ENCODE data around the gene CFAP221. TPM values are rescaled to one million over a fixed set of nuclear protein-coding genes. Genes with fewer than 3 reads are reported as not detected.

The CFAP221 gene
- total RNA-seq, 3 donors from 2014 or later (not counting 1 experiment from before 2014, with no cell fraction given): not detected

DNA sequence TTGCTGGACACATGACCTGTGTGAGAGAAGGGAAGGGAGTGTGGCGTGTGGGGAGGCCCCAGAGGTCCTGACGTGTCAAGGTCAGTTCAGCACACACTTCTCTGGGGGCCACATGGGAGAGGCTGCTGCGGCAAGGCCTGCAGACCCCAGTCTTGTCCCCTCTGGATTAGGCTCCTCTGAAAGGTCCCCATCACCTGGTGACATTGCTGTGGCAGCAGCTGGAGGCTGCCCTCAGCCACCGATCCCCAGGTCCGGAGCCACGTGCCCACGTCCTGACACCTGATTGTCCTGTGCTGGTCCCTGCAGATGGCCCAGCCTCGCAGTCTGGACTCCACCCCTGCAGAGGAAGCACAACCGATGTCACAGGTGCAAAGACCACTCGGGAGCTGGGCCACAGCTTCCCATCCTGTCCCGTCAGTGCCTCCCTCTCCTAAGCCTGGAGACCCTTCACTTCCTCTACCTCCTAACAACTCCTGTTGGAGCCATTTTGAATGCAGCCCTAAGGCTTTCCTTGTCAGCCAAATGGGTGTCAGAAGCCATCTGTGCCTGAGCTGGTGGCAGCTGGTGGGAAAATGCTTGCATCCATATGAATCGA, 147.5 kb downstream of the CFAP221 start:
- TF ChIP-seq, protein P1, sequence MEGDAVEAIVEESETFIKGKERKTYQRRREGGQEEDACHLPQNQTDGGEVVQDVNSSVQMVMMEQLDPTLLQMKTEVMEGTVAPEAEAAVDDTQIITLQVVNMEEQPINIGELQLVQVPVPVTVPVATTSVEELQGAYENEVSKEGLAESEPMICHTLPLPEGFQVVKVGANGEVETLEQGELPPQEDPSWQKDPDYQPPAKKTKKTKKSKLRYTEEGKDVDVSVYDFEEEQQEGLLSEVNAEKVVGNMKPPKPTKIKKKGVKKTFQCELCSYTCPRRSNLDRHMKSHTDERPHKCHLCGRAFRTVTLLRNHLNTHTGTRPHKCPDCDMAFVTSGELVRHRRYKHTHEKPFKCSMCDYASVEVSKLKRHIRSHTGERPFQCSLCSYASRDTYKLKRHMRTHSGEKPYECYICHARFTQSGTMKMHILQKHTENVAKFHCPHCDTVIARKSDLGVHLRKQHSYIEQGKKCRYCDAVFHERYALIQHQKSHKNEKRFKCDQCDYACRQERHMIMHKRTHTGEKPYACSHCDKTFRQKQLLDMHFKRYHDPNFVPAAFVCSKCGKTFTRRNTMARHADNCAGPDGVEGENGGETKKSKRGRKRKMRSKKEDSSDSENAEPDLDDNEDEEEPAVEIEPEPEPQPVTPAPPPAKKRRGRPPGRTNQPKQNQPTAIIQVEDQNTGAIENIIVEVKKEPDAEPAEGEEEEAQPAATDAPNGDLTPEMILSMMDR (IDR thresholded peaks at IDR 0.05): no peak
- 89% methylated on average over 12 of the region's 12 CpGs for WGBS (ENCODE audit: insufficient coverage)
- H3K4me3 Mint-ChIP-seq: no peak overlapping the region
- no peak for ATAC-seq
- H3K36me3 Mint-ChIP-seq: no peaks in the 10 kb centered on the region
- Histone ChIP-seq H3K36me3 (ENCODE audit: control insufficient read depth, insufficient read depth, low read length) (peaks cover 11% of the 10 kb centered on the region), H3K27me3 (ENCODE audit: control insufficient read depth, insufficient read depth, low read length) (no peaks in the 10 kb centered on the region), H3K27ac (ENCODE audit: low read length) (no peak overlapping the region), H3K4me1 (ENCODE audit: control insufficient read depth, insufficient read depth, low read length) (peaks cover 6% of the 10 kb centered on the region), H3K9me3 (ENCODE audit: control insufficient read depth, insufficient read depth, low read length) (no peaks in the 10 kb centered on the region), H3K4me3 (ENCODE audit: low read length) (no peak overlapping the region)
- H3K9me3 Mint-ChIP-seq: no peaks in the 10 kb centered on the region
- no peaks in the 10 kb centered on the region for H3K4me1 Mint-ChIP-seq
- no peak overlapping the region for H3K27ac Mint-ChIP-seq
- DNase-seq: no peak
- H3K27me3 Mint-ChIP-seq (ENCODE audit: low read depth in 2 of 2): peaks cover 0 to 3% of the 10 kb centered on the region in 2 donors
- intact Hi-C loops (cut with micrococcal nuclease): no loop called here

DNA sequence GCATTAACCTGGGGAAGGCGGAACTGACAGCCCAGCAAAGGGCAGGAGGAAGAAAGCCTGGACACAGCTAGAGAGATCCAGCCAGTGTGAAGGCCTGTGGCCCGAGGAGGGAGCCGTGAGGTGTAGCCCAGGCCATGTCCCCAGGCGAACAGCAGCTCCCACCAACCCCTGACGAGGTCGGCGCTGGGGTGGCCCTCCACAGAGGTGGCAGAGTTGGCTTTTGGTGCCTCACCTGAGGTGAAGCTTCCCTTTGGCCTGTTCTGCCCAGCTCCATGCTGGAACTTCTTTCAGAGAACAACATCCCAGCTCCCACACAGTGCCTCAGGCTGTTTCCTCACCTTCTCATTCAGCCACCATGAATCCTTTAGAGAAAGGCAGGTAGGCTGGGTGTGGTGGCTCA, 148.1 kb downstream of the CFAP221 start:
- no peaks in the 10 kb centered on the region for H3K4me1 Mint-ChIP-seq
- H3K9me3 Mint-ChIP-seq: no peaks in the 10 kb centered on the region
- no peak overlapping the region for H3K27ac ChIP-seq (ENCODE audit: low read length)
- H3K4me1 ChIP-seq (ENCODE audit: control insufficient read depth, insufficient read depth, low read length): peaks cover 6% of the 10 kb centered on the region
- DNase-seq: no peak
- H3K27ac Mint-ChIP-seq: no peak overlapping the region
- H3K27me3 Mint-ChIP-seq (ENCODE audit: low read depth in 2 of 2): peaks cover 0 to 3% of the 10 kb centered on the region in 2 donors
- TF ChIP-seq, protein P1 (IDR thresholded peaks at IDR 0.05): no peak
- H3K4me3 ChIP-seq (ENCODE audit: low read length): no peak overlapping the region
- no peaks in the 10 kb centered on the region for H3K9me3 ChIP-seq (ENCODE audit: control insufficient read depth, insufficient read depth, low read length)
- intact Hi-C loops (cut with micrococcal nuclease): no loop called here
- H3K4me3 Mint-ChIP-seq: no peak overlapping the region
- H3K27me3 ChIP-seq (ENCODE audit: control insufficient read depth, insufficient read depth, low read length): no peaks in the 10 kb centered on the region
- WGBS (ENCODE audit: insufficient coverage): 95% methylated on average over 7 of the region's 7 CpGs
- ATAC-seq: no peak
- peaks cover 8% of the 10 kb centered on the region for H3K36me3 ChIP-seq (ENCODE audit: control insufficient read depth, insufficient read depth, low read length)
- no peaks in the 10 kb centered on the region for H3K36me3 Mint-ChIP-seq

DNA sequence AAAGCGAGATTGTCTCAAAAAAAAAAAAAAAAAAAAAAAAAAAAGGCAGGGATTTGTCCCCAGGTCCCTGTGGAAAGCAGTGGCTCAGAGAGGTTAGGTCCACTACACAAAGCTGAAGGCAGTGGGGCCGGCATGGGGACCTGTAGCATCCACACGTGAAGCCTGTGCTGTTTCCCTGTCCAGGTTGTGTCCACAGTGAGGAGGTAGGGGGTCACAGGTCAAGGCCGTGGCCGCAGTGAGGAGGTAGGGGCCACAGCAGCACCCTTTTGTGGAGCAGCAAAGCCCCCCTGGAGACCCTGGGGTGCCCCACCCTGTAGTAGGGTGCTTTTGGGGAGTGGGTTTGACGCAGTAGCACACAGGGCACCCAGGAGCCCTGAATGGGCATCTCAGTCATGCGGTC, 148.7 kb downstream of the CFAP221 start:
- peaks cover 7% of the 10 kb centered on the region for H3K36me3 ChIP-seq (ENCODE audit: control insufficient read depth, insufficient read depth, low read length)
- H3K4me3 ChIP-seq (ENCODE audit: low read length): no peak overlapping the region
- intact Hi-C loops (cut with micrococcal nuclease): no loop called here
- Mint-ChIP-seq H3K9me3 (no peaks in the 10 kb centered on the region), H3K36me3 (no peaks in the 10 kb centered on the region), H3K27ac (no peak overlapping the region), H3K4me3 (no peak overlapping the region), H3K27me3 (ENCODE audit: low read depth in 2 of 2) (peaks cover 0 to 6% of the 10 kb centered on the region in 2 donors), H3K4me1 (no peaks in the 10 kb centered on the region)
- ATAC-seq (no peak), DNase-seq (no peak)
- H3K9me3 ChIP-seq (ENCODE audit: control insufficient read depth, insufficient read depth, low read length): no peaks in the 10 kb centered on the region
- TF ChIP-seq, protein P1 (IDR thresholded peaks at IDR 0.05): no peak
- H3K4me1 ChIP-seq (ENCODE audit: control insufficient read depth, insufficient read depth, low read length): peaks cover 6% of the 10 kb centered on the region
- H3K27me3 ChIP-seq (ENCODE audit: control insufficient read depth, insufficient read depth, low read length): no peaks in the 10 kb centered on the region
- WGBS (ENCODE audit: insufficient coverage): 88% methylated on average over 7 of the region's 7 CpGs
- H3K27ac ChIP-seq (ENCODE audit: low read length): no peak overlapping the region

DNA sequence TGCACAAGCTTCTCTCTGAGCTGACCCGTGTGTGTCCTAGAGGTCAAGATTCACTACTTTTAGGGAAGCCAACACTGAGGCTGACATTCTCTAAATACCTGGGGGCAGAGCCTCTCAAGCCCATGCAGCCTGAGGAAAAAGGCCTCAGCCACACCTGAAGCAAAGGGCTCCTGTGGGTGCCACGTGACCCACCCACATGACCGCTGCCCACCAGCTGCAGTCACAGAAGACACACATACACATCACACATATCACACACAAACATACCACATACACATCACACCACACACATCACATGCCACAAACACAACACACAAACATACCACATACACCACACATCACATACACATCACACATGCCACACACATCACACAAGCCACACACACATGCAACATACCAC, 149.3 kb downstream of the CFAP221 start:
- Mint-ChIP-seq H3K9me3 (no peaks in the 10 kb centered on the region), H3K36me3 (no peaks in the 10 kb centered on the region), H3K4me1 (no peaks in the 10 kb centered on the region), H3K27ac (no peak overlapping the region), H3K4me3 (no peak overlapping the region), H3K27me3 (ENCODE audit: low read depth in 2 of 2) (peaks cover 0 to 6% of the 10 kb centered on the region in 2 donors)
- Histone ChIP-seq H3K4me3 (ENCODE audit: low read length) (no peak overlapping the region), H3K27me3 (ENCODE audit: control insufficient read depth, insufficient read depth, low read length) (no peaks in the 10 kb centered on the region), H3K27ac (ENCODE audit: low read length) (no peak overlapping the region), H3K36me3 (ENCODE audit: control insufficient read depth, insufficient read depth, low read length) (peaks cover 3% of the 10 kb centered on the region), H3K4me1 (ENCODE audit: control insufficient read depth, insufficient read depth, low read length) (peaks cover 6% of the 10 kb centered on the region), H3K9me3 (ENCODE audit: control insufficient read depth, insufficient read depth, low read length) (no peaks in the 10 kb centered on the region)
- no peak for DNase-seq
- intact Hi-C loops (cut with micrococcal nuclease): no loop called here
- WGBS (ENCODE audit: insufficient coverage): 85% methylated on average over 3 of the region's 3 CpGs
- TF ChIP-seq, protein P1 (IDR thresholded peaks at IDR 0.05): no peak
- ATAC-seq: no peak

Data from natural killer cell (primary cell).